Vagina (tissue), 2 donors: Measurements from ENCODE around the gene KIF2C. TPM values are rescaled to one million over a fixed set of nuclear protein-coding genes. Genes with fewer than 3 reads are reported as not detected.

Experiments
- DNase-seq, 2 donors: peaks; one replicate each; pipeline ENCODE4 v3.0.0-alpha.2; 2017; ENCODE audit errors: extremely low spot score in 2 of 2
- H3K27ac ChIP-seq: fragments of 200-600 bp; sonication (generic); one replicate; pipeline ENCODE4 v1.5.1; 2019
- H3K27me3 ChIP-seq: fragments of 200-600 bp; sonication (generic); one replicate; pipeline ENCODE4 v1.5.1; 2019
- H3K36me3 ChIP-seq, 2 donors: fragments of 200-600 bp; sonication (generic); one replicate each; pipeline ENCODE4 v1.5.1; 2017 to 2019
- H3K4me1 ChIP-seq: fragments of 200-600 bp; sonication (generic); one replicate; pipeline ENCODE4 v1.5.1; 2019
- H3K4me3 ChIP-seq, 2 donors: fragments of 200-600 bp; sonication (generic); 1 replicate in 1 of 2; 2 replicates in 1 of 2; pipeline ENCODE4 v1.5.1; 2016 to 2019
- H3K9me3 ChIP-seq: fragments of 200-600 bp; sonication (generic); one replicate; pipeline ENCODE4 v1.5.1; 2019
- CTCF ChIP-seq, 3 experiments: fragments of 450-650 bp in 2 of 3; fragments of 200-600 bp in 1 of 3; sonication (generic) in 1 of 3; IDR thresholded peaks; one replicate each; pipeline ENCODE4 v1.5.1; 2017 to 2019; ENCODE audit warnings: antibody characterized with exemption in 3 of 3, mild to moderate bottlenecking in 2 of 3, moderate library complexity in 2 of 3
- POLR2A ChIP-seq, 2 donors: fragments of 450-650 bp; IDR thresholded peaks; one replicate each; pipeline ENCODE4 v1.6.1; 2017; ENCODE audit warnings: antibody characterized with exemption in 2 of 2, mild to moderate bottlenecking in 2 of 2, moderate library complexity in 2 of 2
- POLR2AphosphoS5 ChIP-seq, 2 donors: sonication (generic); formaldehyde crosslinking; IDR thresholded peaks; one replicate each; pipeline ENCODE4 v1.9.0; 2017; ENCODE audit warnings: antibody characterized with exemption in 2 of 2, mild to moderate bottlenecking in 2 of 2, low read depth in 1 of 2; ENCODE audit not compliant: insufficient read depth in 1 of 2
- intact Hi-C: fragments of 100-400 bp; cut with DNase I; formaldehyde crosslinking; loops from one replicate; pipeline ENCODE4 v1.15.1; 2023
- total RNA-seq: library from RNA; depleted of rRNA; stranded (reverse); fragments of >200 nt; gene quantifications from one replicate; pipeline ENCODE4 v1.2.3, GENCODE V29; 2016

The KIF2C gene
- 3.4 TPM for total RNA-seq

GRCh38 chr1:44739307-44740178 is at the start of gene KIF2C:
Gene KIF2C, plus strand, starts transcription at chr1:44739837. Its CDS starts 96 bp downstream, at chr1:44739933.
- peak within 1 kb of the TSS; percentile 53 to 66 for H3K4me3 ChIP-seq
- intact Hi-C loops: loop anchor here (5.0 kb wide), 1 partner anchor 38 kb away; the partner anchor contains the start of gene RPS8

GRCh38 chr1:44693159-44693558 is 46.5 kb upstream of the KIF2C start:
- H3K4me1 ChIP-seq: no peaks in the 10 kb centered on the region
- H3K27me3 ChIP-seq: no peaks in the 10 kb centered on the region
- intact Hi-C loops: no loop called here
- no peak overlapping the region for H3K27ac ChIP-seq
- TF ChIP-seq POLR2A (IDR thresholded peaks at IDR 0.05) (no peak), POLR2AphosphoS5 (IDR thresholded peaks at IDR 0.05; ENCODE audit: insufficient read depth in 1 of 2, low read depth in 1 of 2) (no peak), CTCF (IDR thresholded peaks at IDR 0.05) (no peak)
- H3K4me3 ChIP-seq: no peak overlapping the region
- H3K36me3 ChIP-seq: no peaks in the 10 kb centered on the region
- DNase-seq: no peak
- H3K9me3 ChIP-seq: no peaks in the 10 kb centered on the region

More at GRCh38 chr1:44739307-44740178, at the start of gene KIF2C:
- peak in 1 of 2 donors; percentile 95 for DNase-seq
- no peak for TF ChIP-seq CTCF (IDR thresholded peaks at IDR 0.05)
- peak; percentile 96 to 99 for TF ChIP-seq POLR2AphosphoS5 (IDR thresholded peaks at IDR 0.05; ENCODE audit: insufficient read depth in 1 of 2, low read depth in 1 of 2)
- peak in 1 of 2 donors; percentile 42 for TF ChIP-seq POLR2A (IDR thresholded peaks at IDR 0.05)
- Histone ChIP-seq H3K4me1 (peaks cover 8% of the 10 kb centered on the region), H3K27me3 (no peaks in the 10 kb centered on the region), H3K36me3 (no peaks in the 10 kb centered on the region), H3K27ac (peak within 1 kb of the TSS; percentile 85), H3K9me3 (no peaks in the 10 kb centered on the region)

- H3K27me3 ChIP-seq: no peaks in the 10 kb centered on the region
- no peaks in the 10 kb centered on the region for H3K4me1 ChIP-seq
- no peak overlapping the region for H3K4me3 ChIP-seq
- intact Hi-C loops: no loop called here
- DNase-seq: no peak
- no peak overlapping the region for H3K27ac ChIP-seq
- no peaks in the 10 kb centered on the region for H3K9me3 ChIP-seq
- H3K36me3 ChIP-seq: no peaks in the 10 kb centered on the region
- TF ChIP-seq POLR2A (IDR thresholded peaks at IDR 0.05) (no peak), CTCF (IDR thresholded peaks at IDR 0.05) (no peak), POLR2AphosphoS5 (IDR thresholded peaks at IDR 0.05; ENCODE audit: insufficient read depth in 1 of 2, low read depth in 1 of 2) (no peak)
These were observed 45.7 kb upstream of the KIF2C start for GRCh38 chr1:44693900-44694299.

GRCh38 chr1:44694863-44695478 is 44.7 kb upstream of the KIF2C start:
- H3K27me3 ChIP-seq: no peaks in the 10 kb centered on the region
- intact Hi-C loops: no loop called here
- DNase-seq: no peak

More at GRCh38 chr1:44694863-44695478, 44.7 kb upstream of the KIF2C start:
- no peaks in the 10 kb centered on the region for H3K4me1 ChIP-seq
- no peaks in the 10 kb centered on the region for H3K9me3 ChIP-seq
- no peak overlapping the region for H3K27ac ChIP-seq
- no peak for TF ChIP-seq CTCF (IDR thresholded peaks at IDR 0.05)
- no peak for TF ChIP-seq POLR2A (IDR thresholded peaks at IDR 0.05)
- TF ChIP-seq POLR2AphosphoS5 (IDR thresholded peaks at IDR 0.05; ENCODE audit: insufficient read depth in 1 of 2, low read depth in 1 of 2): no peak
- no peak overlapping the region for H3K4me3 ChIP-seq
- no peaks in the 10 kb centered on the region for H3K36me3 ChIP-seq
